HEK293 (cell line): ENCODE data around the gene MBOAT7.

Source experiments
- CTCF ChIA-PET: fragments of 350-600 bp; formaldehyde crosslinking; extraction: SDS; loops from one replicate; lab custom pipeline; 2021; ENCODE audit warnings: antibody characterized with exemption; lab: Yijun Ruan, JAX
- POLR2A ChIA-PET: fragments of 300-600 bp; formaldehyde crosslinking; extraction: SDS; loops from one replicate; lab custom pipeline; 2020; ENCODE audit warnings: antibody characterized with exemption, inconsistent platforms; lab: Yijun Ruan, JAX
- H3K27ac ChIP-seq: fragments of 200-500 bp; sonication (Bioruptor generic); 2 replicates; pipeline ENCODE4 v1.5.1; 2014; ENCODE audit warnings: low read depth, low read length, control low read depth, inconsistent platforms; ENCODE audit errors: extremely low read depth
- H3K36me3 ChIP-seq, 2 experiments: fragments of 200-500 bp in 1 of 2; sonication (Bioruptor generic) in 1 of 2; 1 replicate in 1 of 2; 2 replicates in 1 of 2; pipeline ENCODE4 v1.5.1; 2014 to 2017; ENCODE audit warnings: inconsistent platforms in 2 of 2, low read length in 2 of 2; ENCODE audit not compliant: control insufficient read depth in 2 of 2, insufficient read depth in 1 of 2
- H3K4me1 ChIP-seq: fragments of 200-500 bp; sonication (Bioruptor generic); 2 replicates; pipeline ENCODE4 v1.5.1; 2014; ENCODE audit warnings: mild to moderate bottlenecking, low read length, inconsistent platforms; ENCODE audit not compliant: control insufficient read depth, insufficient read depth
- H3K4me3 ChIP-seq: 2 replicates; pipeline ENCODE4 v1.5.1; 2011; ENCODE audit warnings: low read depth, mild to moderate bottlenecking, control low read depth, low read length, moderate library complexity
- H3K9me3 ChIP-seq: fragments of 200-500 bp; sonication (Bioruptor generic); 2 replicates; pipeline ENCODE4 v1.5.1; 2014; ENCODE audit warnings: low read depth, low read length, inconsistent platforms; ENCODE audit not compliant: control insufficient read depth, insufficient read depth
- BCL11B ChIP-seq: fragments of 450-650 bp; formaldehyde crosslinking; IDR thresholded peaks from 2 replicates; pipeline ENCODE4 v1.5.1; 2016; ENCODE audit warnings: low read depth, missing biosample characterization, missing genetic modification characterization
- EGR2 ChIP-seq: fragments of 450-650 bp; formaldehyde crosslinking; IDR thresholded peaks from 2 replicates; pipeline ENCODE4 v1.5.1; 2016; ENCODE audit warnings: low read depth, missing biosample characterization, missing genetic modification characterization
- GLIS1 ChIP-seq: fragments of 450-650 bp; formaldehyde crosslinking; IDR thresholded peaks from 2 replicates; pipeline ENCODE4 v1.5.1; 2016; ENCODE audit warnings: missing biosample characterization, missing genetic modification characterization
- HIC1 ChIP-seq: fragments of 450-650 bp; formaldehyde crosslinking; IDR thresholded peaks from 2 replicates; pipeline ENCODE4 v1.5.1; 2016; ENCODE audit warnings: missing biosample characterization, missing genetic modification characterization
- KLF10 ChIP-seq: fragments of 450-650 bp; IDR thresholded peaks from 2 replicates; pipeline ENCODE4 v1.5.1; 2018; ENCODE audit warnings: missing biosample characterization, mild to moderate bottlenecking, missing genetic modification characterization
- MZF1 ChIP-seq: fragments of 450-650 bp; formaldehyde crosslinking; IDR thresholded peaks from 2 replicates; pipeline ENCODE4 v1.5.1; 2017; ENCODE audit warnings: missing biosample characterization, missing genetic modification characterization, borderline replicate concordance
- OVOL3 ChIP-seq: fragments of 450-650 bp; formaldehyde crosslinking; IDR thresholded peaks from 2 replicates; pipeline ENCODE4 v1.5.1; 2016; ENCODE audit warnings: missing biosample characterization, missing genetic modification characterization
- SCRT1 ChIP-seq: fragments of 450-650 bp; formaldehyde crosslinking; IDR thresholded peaks from 2 replicates; pipeline ENCODE4 v1.5.1; 2016; ENCODE audit warnings: missing biosample characterization, missing genetic modification characterization, borderline replicate concordance
- ZBTB11 ChIP-seq: fragments of 450-650 bp; formaldehyde crosslinking; conservative IDR thresholded peaks from 2 replicates; pipeline ENCODE4 v1.5.1; 2016; ENCODE audit warnings: low read depth, missing biosample characterization, missing genetic modification characterization
- ZEB2 ChIP-seq: fragments of 450-650 bp; formaldehyde crosslinking; IDR thresholded peaks from 2 replicates; pipeline ENCODE4 v1.5.1; 2016; ENCODE audit warnings: missing biosample characterization, missing genetic modification characterization
- ZFHX2 ChIP-seq: fragments of 450-650 bp; formaldehyde crosslinking; conservative IDR thresholded peaks from 2 replicates; pipeline ENCODE4 v1.5.1; 2016; ENCODE audit warnings: missing biosample characterization, missing genetic modification characterization
- ZFP37 ChIP-seq: fragments of 450-650 bp; formaldehyde crosslinking; IDR thresholded peaks from 2 replicates; pipeline ENCODE4 v1.5.1; 2016; ENCODE audit warnings: missing biosample characterization, missing genetic modification characterization
- ZNF174 ChIP-seq: fragments of 450-650 bp; formaldehyde crosslinking; IDR thresholded peaks from 2 replicates; pipeline ENCODE4 v1.5.0; 2017; ENCODE audit warnings: missing biosample characterization, mild to moderate bottlenecking, missing genetic modification characterization
- ZNF18 ChIP-seq: fragments of 450-650 bp; formaldehyde crosslinking; IDR thresholded peaks from 2 replicates; pipeline ENCODE4 v1.5.1; 2016; ENCODE audit warnings: missing biosample characterization, missing genetic modification characterization
- ZNF211 ChIP-seq: fragments of 450-650 bp; formaldehyde crosslinking; IDR thresholded peaks from 2 replicates; pipeline ENCODE4 v1.5.1; 2016; ENCODE audit warnings: low read depth, missing biosample characterization, missing genetic modification characterization
- ZNF23 ChIP-seq: fragments of 450-650 bp; formaldehyde crosslinking; IDR thresholded peaks from 2 replicates; pipeline ENCODE4 v1.5.1; 2016; ENCODE audit warnings: missing biosample characterization, missing genetic modification characterization, borderline replicate concordance
- ZNF248 ChIP-seq: fragments of 450-650 bp; formaldehyde crosslinking; IDR thresholded peaks from 2 replicates; pipeline ENCODE4 v1.5.1; 2017; ENCODE audit warnings: missing biosample characterization, missing genetic modification characterization
- ZNF341 ChIP-seq: fragments of 450-650 bp; formaldehyde crosslinking; IDR thresholded peaks from 2 replicates; pipeline ENCODE4; 2016; ENCODE audit warnings: low read depth, missing biosample characterization, missing genetic modification characterization
- ZNF366 ChIP-seq: fragments of 450-650 bp; formaldehyde crosslinking; conservative IDR thresholded peaks from 2 replicates; pipeline ENCODE4 v1.5.1; 2016; ENCODE audit warnings: missing biosample characterization, missing genetic modification characterization
- ZNF394 ChIP-seq: fragments of 450-650 bp; formaldehyde crosslinking; IDR thresholded peaks from 2 replicates; pipeline ENCODE4 v1.5.1; 2016; ENCODE audit warnings: missing biosample characterization, missing genetic modification characterization, mild to moderate bottlenecking, moderate library complexity, borderline replicate concordance
- ZNF529 ChIP-seq: fragments of 450-650 bp; formaldehyde crosslinking; IDR thresholded peaks from 2 replicates; pipeline ENCODE4 v1.5.1; 2017; ENCODE audit warnings: missing genetic modification characterization, missing biosample characterization; ENCODE audit not compliant: insufficient replicate concordance
- ZNF580 ChIP-seq: fragments of 450-650 bp; formaldehyde crosslinking; IDR thresholded peaks from 2 replicates; pipeline ENCODE4 v1.5.1; 2016; ENCODE audit warnings: missing biosample characterization, missing genetic modification characterization
- ZNF596 ChIP-seq: fragments of 450-650 bp; IDR thresholded peaks from 2 replicates; pipeline ENCODE4 v1.5.0; 2018; ENCODE audit warnings: missing biosample characterization, mild to moderate bottlenecking, missing genetic modification characterization, moderate library complexity
- ZNF623 ChIP-seq: fragments of 450-650 bp; formaldehyde crosslinking; IDR thresholded peaks from 2 replicates; pipeline ENCODE4 v1.5.1; 2016; ENCODE audit warnings: missing biosample characterization, missing genetic modification characterization
- ZNF624 ChIP-seq: fragments of 450-650 bp; formaldehyde crosslinking; IDR thresholded peaks from 2 replicates; pipeline ENCODE4 v1.5.1; 2017; ENCODE audit warnings: missing biosample characterization, missing genetic modification characterization
- ZNF626 ChIP-seq: fragments of 450-650 bp; sonication (Bioruptor Pico); formaldehyde crosslinking; IDR thresholded peaks from 2 replicates; pipeline ENCODE4 v1.5.1; 2018; ENCODE audit warnings: missing biosample characterization, missing genetic modification characterization, inconsistent platforms
- ZNF629 ChIP-seq: fragments of 450-650 bp; formaldehyde crosslinking; IDR thresholded peaks from 2 replicates; pipeline ENCODE4 v1.5.1; 2017; ENCODE audit warnings: missing biosample characterization, missing genetic modification characterization
- ZNF701 ChIP-seq: fragments of 450-650 bp; formaldehyde crosslinking; IDR thresholded peaks from 2 replicates; pipeline ENCODE4 v1.5.1; 2016; ENCODE audit warnings: missing biosample characterization, missing genetic modification characterization
- ZNF747 ChIP-seq: fragments of 450-650 bp; formaldehyde crosslinking; IDR thresholded peaks from 2 replicates; pipeline ENCODE4 v1.5.1; 2016; ENCODE audit warnings: missing biosample characterization, missing genetic modification characterization
- ZXDB ChIP-seq: fragments of 450-650 bp; formaldehyde crosslinking; IDR thresholded peaks from 2 replicates; pipeline ENCODE4 v1.5.1; 2016; ENCODE audit warnings: missing biosample characterization, missing genetic modification characterization

The MBOAT7 gene

GRCh38 chr19:54209811-54210494 is 20.6 kb upstream of the MBOAT7 start:
- POLR2A ChIA-PET = interaction anchor here (0.7 to 9.1 kb wide), 8 partner anchors 9 to 910 kb away, joined by 3 to 152 read pairs (median 6); partner anchors contain the start of genes CNOT3, LENG1, MBOAT7 and PRPF31
- H3K9me3 ChIP-seq = no peaks in the 10 kb centered on the region
- peak overlapping the region; percentile 71 for H3K27ac ChIP-seq
- peaks cover 21 to 45% of the 10 kb centered on the region in 2 experiments for H3K36me3 ChIP-seq
- H3K4me1 ChIP-seq = peaks cover 26% of the 10 kb centered on the region
- no peak overlapping the region for H3K4me3 ChIP-seq
- CTCF ChIA-PET = interaction anchor here (0.7 to 2.2 kb wide), 3 partner anchors 22 to 56 kb away, joined by 3 to 14 read pairs (median 5); no protein-coding TSS in a partner anchor
- TF ChIP-seq ZBTB11 (tag by site-specific recombination) = no peak
- no peak for TF ChIP-seq ZNF23 (tag by site-specific recombination)
- peak; percentile 34; the same call in 1 of the 2 replicates for TF ChIP-seq ZNF580
- TF ChIP-seq HIC1 (tag by site-specific recombination) = peak; percentile 72; the same call in 1 of the 2 replicates
- TF ChIP-seq ZXDB (tag by site-specific recombination) = peak; percentile 73; the same call in 1 of the 2 replicates
- peak; percentile 66 for TF ChIP-seq ZNF629 (tag by site-specific recombination)
- no peak for TF ChIP-seq ZNF626 (tag by site-specific recombination)
- TF ChIP-seq ZNF394 (tag by site-specific recombination) = peak; percentile 33; the same call in 1 of the 2 replicates
- no peak for TF ChIP-seq ZNF211 (tag by site-specific recombination)
- TF ChIP-seq GLIS1 (tag by site-specific recombination) = no peak
- TF ChIP-seq BCL11B (tag by site-specific recombination) = no peak
- peak; percentile 42; the same call in 1 of the 2 replicates for TF ChIP-seq ZNF341 (tag by site-specific recombination)
- TF ChIP-seq ZEB2 (tag by site-specific recombination) = peak; percentile 90
- TF ChIP-seq ZNF747 = no peak
- TF ChIP-seq KLF10 (tag by site-specific recombination) = peak; percentile 49; the same call in 1 of the 2 replicates
- TF ChIP-seq ZNF624 (tag by site-specific recombination) = no peak
- TF ChIP-seq ZFHX2 (tag by site-specific recombination) = 0 out of 2 replicates have a peak, but pooled peaks have one; percentile 32
- TF ChIP-seq ZNF366 = peak; percentile 94
- no peak for TF ChIP-seq OVOL3
- TF ChIP-seq ZNF248 = no peak
- peak; percentile 6; the same call in 1 of the 2 replicates for TF ChIP-seq ZNF18
- no peak for TF ChIP-seq EGR2 (tag by site-specific recombination)
- no peak for TF ChIP-seq ZNF701 (tag by site-specific recombination)
- TF ChIP-seq SCRT1 (tag by site-specific recombination) = 0 out of 2 replicates have a peak, but pooled peaks have one; percentile 38
- no peak; the same call in 1 of the 2 replicates for TF ChIP-seq ZFP37 (tag by site-specific recombination)
- no peak for TF ChIP-seq ZNF623 (tag by site-specific recombination)
- no peak for TF ChIP-seq ZNF174
- peak; percentile 47; the same call in 1 of the 2 replicates for TF ChIP-seq MZF1 (tag by site-specific recombination)
- no peak for TF ChIP-seq ZNF529
- peak; percentile 17; the same call in 1 of the 2 replicates for TF ChIP-seq ZNF596
